Measurements from ENCODE around the gene CALCOCO2.

DNA sequence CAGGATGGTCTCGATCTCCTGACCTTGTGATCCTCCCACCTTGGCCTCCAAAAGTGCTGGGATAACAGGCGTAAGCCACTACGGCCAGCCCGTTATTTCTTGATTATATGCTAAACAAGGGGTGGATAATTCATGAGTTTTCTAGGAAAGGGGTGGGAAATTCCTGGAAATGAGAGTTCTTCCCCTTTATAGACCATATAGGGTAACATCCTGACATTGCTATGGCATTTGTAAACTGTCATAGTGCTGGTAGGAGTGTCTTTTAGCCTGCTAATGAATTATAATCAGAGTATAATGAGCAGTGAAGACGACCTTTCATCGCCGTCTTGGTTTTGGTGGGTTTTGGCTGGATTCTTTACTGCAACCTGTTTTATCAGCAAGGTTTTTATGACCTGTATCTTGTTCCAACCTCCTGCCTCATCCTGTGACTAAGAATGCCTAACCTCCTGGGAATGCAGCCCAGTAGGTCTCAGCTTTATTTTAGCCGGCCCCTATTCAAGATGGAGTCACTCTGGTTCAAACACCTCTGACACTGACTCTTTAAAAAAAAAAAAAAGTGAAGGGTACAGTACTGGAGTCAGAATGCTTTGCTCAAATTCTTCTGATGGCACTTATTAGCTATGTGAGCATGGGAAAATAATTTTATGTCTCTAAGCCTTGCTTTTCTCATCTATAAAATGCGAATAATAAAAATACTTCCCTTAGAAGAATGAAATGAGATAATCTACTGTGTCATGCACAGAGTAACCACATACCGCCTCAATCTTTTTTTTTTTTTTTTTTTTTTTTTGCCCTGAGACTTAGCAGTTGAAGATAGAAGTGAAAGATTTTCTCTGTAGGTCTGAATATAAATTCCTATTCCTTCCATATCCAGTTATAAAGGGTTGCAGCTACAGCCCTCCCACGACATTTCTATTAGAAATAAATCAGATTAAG lies 5.1 kb upstream of the CALCOCO2 start:
- TF ChIP-seq GATA3 (IDR thresholded peaks at IDR 0.05; ENCODE audit: low read depth, low read length) (no peak), GATA2 (IDR thresholded peaks at IDR 0.05; ENCODE audit: low read depth, low read length) (no peak)

All from SH-SY5Y (cell line).